Activated CD4-positive, alpha-beta T cell treated with anti-CD3 and anti-CD28 coated beads, Interleukin-2, Interleukin-4, amounts not matched to agents 100 ng/mL and 50 ng/mL, durations not matched to agents 16 hours and 8 hours (primary cell): ENCODE data around the gene OPCML.
A peak's percentile ranks its signal among the peaks of the same experiment; 100 is the strongest.
"Not testable (repeated sequence)": the region's sequence is repeated elsewhere in the genome, so short reads cannot be mapped to it uniquely, and the experiment has no call there.

Experiments used
- DNase-seq: peaks from one replicate; pipeline ENCODE4 v3.0.0-alpha.2; 2020; ENCODE audit warnings: low spot score

Gene OPCML

DNA sequence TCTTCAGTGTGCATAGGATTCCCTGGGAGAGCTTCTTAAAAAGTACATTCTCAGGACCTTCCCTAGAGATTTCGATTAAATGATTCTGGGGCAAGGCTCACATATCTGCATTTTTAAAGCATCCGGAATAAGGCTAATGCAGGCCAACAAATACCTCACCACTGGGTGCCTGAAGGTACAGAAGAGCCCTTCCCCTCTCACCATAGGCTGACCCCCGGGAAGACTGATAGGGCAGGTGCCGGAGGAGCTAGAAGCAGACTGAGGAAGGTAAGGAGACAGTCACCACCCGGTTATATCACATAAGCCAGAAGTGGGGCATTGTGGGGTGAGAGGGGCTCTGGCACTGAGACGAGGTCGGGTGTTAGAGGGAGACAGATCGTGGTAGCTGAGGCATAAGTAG, 1102.6 kb downstream of the OPCML start:
- no peak for DNase-seq

DNA sequence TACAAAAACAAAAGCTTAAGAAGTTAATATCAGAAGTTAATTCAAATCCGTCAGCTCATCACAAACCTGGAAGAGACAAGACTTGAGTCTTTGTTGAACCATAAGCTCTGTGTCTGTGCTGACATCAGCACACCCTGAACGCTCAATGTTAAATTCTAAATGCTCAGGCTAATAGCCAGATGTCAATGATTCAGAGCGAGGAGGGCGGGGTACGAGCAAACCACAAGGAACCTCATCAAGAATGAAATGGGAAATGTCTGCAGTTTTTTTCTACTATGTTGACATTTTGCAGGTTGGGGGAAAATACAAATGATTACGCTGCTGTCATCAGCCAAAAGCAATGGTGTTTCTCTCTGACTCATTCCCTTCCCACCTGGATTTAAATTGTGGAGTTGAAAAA, 1104.7 kb downstream of the OPCML start:
- DNase-seq: no peak

DNA sequence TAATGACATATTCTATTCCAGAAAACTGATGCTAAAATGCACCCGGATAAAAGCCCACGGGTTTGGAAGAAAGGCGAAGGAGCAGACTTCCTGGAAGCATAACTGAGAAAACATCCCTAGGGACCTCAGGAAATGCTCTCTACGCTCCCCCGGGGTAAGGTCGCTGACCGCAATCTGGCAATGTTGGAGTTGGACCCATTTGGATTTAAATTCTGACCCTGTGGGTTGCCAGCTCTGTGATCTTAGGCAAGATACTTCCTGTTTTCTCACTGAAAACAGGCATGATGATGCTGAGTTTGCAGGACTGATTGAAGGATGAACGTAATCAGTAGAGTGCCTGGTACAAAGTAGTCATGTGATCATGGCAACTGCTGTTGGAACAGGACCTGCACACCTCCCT, 1107.9 kb downstream of the OPCML start:
- DNase-seq: no peak

DNA sequence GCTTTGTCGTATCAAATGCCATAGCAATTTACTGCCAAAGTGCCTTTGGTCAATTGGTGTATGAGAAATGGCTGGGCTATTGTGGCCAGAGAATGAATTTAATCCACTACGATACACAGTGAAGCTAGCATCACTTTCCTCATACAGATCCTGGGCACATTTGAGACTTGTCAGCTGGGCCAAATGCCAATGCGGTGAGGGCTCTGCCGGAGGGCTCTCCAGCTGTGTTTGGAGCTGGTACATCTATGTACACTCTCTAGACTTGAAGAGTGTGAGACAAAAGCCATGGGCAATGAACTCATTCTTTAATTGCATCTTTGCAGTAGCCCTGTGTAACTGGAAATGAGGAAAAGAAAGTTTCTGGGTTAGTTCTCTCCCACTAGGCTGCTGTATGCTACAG, 1109.0 kb downstream of the OPCML start:
- DNase-seq: no peak

DNA sequence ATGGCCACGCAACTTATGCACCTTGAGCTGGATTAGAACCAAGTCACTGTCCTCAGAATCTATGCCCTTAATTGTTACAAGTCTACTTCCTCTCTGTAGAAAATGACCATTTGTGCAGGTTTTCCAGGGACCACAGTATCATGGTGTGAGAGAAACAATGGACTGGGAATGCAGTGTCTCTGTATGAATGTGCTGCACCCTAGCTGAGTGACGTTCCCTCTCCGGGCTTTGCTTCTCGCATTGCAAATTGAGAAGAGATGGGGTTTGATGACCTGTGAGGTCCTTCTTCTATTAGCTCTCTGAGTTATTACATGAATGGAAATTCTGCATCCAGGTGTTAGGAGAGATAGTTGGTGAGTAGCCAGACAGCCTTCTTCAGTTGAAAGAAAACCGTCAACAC, 1109.6 kb downstream of the OPCML start:
- DNase-seq: no peak

DNA sequence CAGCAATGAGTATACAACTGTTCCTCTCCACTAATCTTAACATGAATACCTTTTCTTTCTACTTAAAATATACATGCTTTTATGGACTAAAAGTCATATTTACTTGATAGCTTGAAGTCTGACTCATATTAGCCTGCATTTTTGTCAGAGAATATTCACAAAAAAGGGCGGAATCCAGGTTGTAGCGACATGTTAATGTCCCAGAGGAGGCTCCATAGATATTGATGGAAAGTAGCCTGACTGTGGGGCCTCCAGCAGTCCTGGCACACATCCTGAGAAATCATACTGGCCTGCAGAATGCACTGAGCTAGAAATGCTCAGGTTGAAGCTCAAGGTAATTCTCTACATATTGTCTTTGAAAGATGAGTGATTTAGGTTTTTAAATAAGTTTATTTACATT, 1110.7 kb downstream of the OPCML start:
- DNase-seq: no peak

DNA sequence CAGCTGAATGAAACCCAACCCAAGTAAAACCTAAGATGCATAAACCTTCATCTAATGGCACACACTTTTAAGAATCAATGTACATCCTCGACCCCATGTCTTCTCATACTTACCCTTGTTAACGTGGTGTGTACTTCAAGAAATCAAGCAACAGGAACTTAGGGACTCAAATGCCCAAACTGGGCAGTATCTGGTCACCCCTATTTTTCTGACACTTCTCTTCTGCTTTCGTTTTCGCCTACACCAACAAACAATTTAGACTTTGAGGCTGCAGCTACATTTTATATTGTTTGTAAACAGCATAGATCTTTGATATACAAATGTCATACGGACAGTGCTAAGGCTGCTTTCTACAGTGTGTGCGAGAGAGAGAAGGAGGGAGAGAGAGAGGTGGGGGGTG, 1117.8 kb downstream of the OPCML start:
- no peak for DNase-seq

DNA sequence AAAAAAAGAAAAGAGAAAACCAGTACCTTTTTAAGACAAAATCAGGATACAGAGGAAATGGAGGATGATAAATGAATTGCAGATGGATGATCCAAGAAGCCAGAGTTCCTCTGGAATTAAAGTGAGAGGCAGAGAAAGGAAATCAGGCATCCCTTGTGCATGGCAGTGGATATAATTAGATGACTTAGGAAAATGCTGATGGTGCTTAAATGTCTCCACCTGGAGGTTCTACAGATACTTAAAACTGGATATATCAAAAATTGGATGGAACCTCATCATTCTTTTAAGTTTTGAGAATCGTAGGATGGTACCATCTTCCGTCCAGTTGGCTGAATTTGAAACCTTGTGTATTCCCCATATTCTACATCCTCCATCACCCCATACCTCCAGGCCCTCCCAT, 1121.9 kb downstream of the OPCML start:
- no peak for DNase-seq

DNA sequence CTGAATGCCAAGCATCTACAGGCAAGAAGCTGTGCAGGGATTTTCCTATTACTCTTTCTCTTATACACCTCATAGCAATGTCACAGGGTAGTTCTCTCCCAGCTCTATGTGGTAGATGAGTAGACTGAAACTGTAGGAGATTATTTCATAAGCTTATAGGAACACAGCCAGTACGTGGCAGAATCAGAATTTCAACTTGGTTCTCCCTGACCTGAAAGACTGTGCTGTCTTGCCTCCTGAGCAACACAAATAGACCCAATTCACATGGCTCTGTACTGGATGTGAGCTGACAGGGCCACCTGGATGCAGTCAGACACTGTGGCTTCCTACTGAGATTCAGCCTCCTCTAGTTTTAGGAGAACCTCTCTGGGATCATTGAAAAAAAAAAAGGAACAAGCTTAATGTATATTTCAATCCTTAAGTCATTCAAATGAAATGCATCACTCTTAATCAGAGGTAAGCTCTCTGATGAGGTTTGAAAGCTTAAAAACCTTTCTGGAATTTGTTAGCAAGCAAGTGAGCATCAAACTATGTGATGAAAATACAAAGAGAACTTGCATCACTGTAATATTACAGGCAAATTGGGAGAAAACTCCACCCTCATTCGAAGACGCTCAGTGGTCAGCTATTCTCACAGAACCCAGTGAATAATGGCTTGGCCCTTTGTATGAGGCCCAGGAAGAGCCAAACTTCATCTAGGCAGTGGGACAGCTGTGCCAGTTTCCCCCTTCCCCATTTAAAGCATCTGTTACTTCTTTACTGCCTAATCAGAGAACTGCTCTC, 1122.5 kb downstream of the OPCML start:
- no peak for DNase-seq

DNA sequence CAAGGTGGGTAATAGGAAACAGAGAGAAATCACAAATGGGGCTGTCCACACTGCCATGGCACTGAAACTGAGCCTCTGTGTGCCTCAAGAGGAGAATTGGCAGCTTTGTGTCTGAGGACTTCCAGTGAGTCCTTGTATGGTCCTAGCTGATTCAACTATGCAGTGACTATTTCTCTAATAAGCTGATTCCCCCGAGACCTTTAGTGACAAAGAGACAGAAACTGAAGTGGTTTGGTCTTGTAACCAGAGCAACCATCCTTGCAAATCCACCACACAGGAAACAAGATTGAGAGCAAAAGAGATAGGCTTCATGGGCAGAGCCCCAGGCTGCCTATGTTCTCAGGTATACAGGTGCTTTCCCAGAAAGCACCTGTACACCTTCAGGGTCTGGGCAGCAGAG, 1123.4 kb downstream of the OPCML start:
- no peak for DNase-seq

DNA sequence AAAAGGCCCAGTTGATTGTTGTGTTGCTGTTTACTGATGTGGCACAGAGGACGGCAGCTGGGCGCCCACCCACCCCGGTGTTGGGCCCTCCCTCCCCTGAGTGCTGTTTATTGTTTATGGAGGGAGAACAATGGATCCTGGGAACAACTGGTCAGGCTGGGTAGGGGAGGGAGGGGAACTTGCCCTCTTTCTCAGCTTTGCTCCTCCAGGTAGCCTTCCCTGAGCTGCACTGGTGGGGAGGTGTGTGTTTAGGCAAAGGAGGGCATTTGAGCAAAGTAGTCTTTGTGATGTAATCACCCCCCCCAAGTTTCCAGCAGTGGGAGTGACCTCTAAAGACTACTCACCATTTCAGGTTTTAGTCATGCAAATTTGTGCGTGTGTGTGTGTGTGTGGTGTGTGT, 1126.6 kb downstream of the OPCML start:
- no peak for DNase-seq

DNA sequence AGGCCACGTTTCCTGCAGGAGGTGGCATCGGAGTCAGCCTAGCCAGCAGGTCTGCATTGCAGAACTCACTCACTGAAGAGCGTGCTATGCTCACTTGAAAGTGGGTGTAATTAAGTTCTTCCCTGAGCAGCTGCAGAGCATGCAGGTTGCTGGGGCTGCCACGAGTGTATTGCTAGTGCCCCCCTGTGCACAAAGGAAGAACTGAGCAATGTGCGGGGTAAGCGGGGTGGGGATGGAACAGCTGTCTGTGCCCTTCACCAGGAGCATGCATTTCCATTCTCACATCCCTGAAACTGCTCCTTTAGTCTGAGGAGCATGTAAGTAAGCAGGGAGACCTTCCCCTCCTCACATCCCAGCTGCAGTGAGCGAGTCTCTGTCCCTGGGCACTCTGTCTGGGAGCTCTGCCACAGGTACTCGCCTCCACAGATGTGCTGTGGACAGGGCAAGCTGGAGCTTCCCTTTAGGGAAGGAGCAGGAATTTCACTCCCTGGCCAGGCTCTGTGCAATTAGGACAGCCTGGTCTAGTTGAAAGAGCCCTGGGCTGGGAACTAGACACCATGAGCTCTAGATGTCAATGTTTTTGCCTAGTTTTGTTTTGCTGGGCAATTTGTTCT, 1130.1 kb downstream of the OPCML start:
- peak; percentile 34 for DNase-seq

DNA sequence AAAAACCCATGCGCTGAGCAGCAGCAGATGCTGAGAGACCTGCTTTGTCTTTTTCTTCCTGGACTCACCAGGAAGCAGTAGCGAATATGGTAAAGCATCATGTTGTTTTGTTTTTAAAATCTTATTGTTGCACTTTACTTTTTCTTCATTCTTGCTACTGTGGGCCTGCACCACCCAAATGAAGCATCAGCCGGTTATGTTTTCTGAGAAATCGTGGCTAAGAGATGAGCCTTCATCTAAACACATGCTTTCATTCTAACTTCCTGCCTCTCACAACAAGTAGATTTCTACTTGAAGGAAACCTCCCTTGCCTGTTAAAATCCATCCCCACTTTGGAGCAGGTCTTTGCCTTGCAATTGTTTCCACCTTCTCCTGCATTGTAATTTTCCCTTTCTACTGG, 1136.0 kb downstream of the OPCML start:
- no peak for DNase-seq

DNA sequence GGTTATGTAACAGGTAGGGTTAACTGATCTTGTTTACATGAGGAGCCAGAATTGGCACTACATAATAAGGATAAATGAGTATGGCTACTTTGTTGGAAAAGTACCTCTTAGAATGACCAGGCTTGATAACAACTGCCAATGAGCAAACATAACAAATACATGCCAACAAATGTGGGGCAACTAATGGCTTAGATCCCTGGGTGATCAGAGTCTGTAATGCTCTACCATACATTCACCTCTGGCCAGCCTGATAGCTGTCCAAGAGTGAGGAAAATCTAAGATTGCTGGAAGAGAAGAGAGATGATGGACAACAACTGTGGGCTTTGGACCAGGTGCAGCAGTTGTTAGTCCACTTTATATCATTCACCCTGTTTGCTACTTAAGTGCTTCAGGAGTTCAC, 1136.9 kb downstream of the OPCML start:
- DNase-seq: no peak

DNA sequence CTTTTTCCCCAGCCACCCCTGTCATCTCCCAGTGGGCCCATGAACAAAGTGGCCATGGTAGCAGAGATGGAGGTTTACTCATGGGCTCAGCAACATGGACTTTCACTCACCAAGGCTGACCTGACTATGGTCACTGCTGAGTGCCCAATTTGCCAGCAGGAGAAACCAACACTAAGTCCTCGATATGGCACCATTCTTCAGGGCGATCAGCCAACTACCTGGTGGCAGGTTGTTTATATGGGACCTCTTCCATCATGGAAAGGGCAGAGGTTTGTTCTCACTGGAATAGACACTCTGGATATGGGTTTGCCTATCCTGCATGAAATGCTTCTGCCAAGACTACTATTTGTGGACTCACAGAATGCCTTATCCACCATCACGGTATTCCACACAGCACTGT, 1152.8 kb downstream of the OPCML start:
- no peak for DNase-seq

DNA sequence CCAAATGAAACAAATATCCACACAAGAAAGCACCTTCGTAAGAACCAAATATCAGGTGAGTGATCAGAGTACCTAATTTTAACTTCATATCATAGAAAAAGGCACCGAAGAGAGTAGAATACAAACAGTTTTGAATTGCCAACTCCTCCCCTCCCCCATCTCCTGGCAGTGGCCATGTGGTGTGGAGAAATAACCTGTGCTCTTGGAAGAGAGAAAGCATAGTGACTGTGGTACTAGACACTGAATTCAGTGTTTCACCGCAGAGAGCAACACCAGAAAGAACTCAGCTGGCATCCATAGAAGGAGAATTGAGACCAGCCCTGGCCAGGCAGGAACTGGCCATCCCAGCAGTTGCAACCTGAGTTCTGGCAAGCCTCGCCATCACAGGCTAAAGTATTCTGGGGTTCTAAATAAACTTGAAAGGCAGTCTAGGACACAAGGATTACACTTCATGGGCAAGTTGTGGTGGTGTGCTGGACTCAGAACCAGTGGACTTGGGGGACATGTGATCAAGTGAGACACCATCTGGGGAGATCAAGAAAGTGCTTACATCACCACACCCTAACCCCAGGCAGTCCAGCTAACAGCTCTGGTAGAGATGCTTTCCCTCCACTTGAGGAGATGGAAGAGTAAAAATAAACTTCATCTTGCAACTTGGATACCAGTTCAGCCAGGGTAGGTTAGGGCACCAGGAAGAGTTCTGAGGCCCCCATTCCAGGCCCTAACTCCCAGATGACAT, 1158.7 kb downstream of the OPCML start:
- DNase-seq: no peak

DNA sequence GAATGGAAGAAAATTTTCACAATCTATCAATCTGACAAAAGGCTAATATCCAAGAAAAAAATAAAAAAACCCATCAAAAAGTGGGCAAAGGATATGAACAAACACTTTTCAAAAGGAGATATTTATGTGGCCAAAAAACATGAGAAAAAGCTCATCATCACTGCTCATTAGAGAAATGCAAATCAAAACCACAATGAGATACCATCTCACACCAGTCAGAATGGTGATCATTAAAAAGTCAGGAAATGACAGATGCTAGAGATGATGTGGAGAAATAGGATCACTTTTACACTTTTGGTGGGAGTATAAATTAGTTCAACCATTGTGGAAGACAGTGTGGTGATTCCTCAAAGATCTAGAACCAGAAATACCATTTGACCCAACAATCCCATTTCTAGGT, 1162.2 kb downstream of the OPCML start:
- not testable (repeated sequence) for DNase-seq

DNA sequence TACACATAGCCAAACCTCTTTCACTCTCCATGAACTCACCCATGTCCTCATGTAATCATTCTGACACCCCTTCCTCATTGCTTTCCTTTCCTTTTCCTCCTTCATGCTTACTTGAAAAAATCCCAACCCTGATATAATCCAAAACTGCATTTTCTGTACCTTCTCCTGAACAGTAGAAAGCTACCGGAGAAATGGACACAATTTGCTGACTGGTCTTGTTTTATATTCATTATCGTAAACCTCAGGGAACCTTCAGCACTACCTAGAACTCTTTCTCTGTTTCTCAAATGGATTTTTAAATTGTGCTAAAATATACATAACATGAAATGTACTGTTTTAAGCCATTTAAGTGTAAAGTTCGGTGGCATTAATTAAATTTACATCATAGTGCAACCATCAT, 1165.0 kb downstream of the OPCML start:
- no peak for DNase-seq

DNA sequence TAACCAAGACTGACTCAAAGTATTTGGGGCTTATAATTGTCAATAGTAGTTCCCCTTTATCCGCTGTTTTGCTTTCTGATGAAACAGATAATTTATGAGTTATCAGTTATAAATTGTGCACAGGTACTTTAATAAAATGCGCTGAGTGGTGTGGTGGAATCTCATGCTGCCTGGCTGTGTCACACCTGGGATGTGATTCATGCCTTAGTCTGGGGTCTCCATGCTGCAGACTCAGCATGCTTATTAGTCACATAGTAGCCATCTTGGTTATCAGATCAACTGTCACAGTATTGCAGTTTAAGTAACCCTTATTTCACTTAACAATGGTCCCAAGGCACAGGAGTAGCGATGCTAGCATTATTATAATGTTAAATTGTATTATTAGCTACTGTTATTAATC, 1166.7 kb downstream of the OPCML start:
- DNase-seq: no peak
